HS-27A (cell line): Measurements from ENCODE around the gene NFE2L3.
"Not testable (repeated sequence)": the region's sequence is repeated elsewhere in the genome, so short reads cannot be mapped to it uniquely, and the experiment has no call there.

Experiments
- DNase-seq: peaks from one replicate; pipeline ENCODE4 v3.0.0-alpha.2; 2012; ENCODE audit warnings: low read depth, missing footprints

The NFE2L3 gene

GRCh38 chr7:26186364-26187311 lies 34.6 kb downstream of the NFE2L3 start:
- DNase-seq = no peak

- no peak for DNase-seq
Observed at GRCh38 chr7:26187380-26188205, 35.6 kb downstream of the NFE2L3 start.

- DNase-seq = no peak
Observed at GRCh38 chr7:26188206-26188956, 36.4 kb downstream of the NFE2L3 start.

GRCh38 chr7:26188957-26189541 lies 37.1 kb downstream of the NFE2L3 start:
- no peak for DNase-seq

- no peak for DNase-seq
Observed at GRCh38 chr7:26189697-26190096, 37.7 kb downstream of the NFE2L3 start.

GRCh38 chr7:26190417-26190869 lies 38.4 kb downstream of the NFE2L3 start:
- no peak for DNase-seq

GRCh38 chr7:26191233-26191973 lies 39.4 kb downstream of the NFE2L3 start:
- no peak for DNase-seq

- DNase-seq = no peak
Observed at GRCh38 chr7:26191974-26192479, 40.0 kb downstream of the NFE2L3 start.

GRCh38 chr7:26192485-26193087 lies 40.6 kb downstream of the NFE2L3 start:
- no peak for DNase-seq

GRCh38 chr7:26193432-26194207 lies 41.6 kb downstream of the NFE2L3 start:
- DNase-seq = no peak

- not testable (repeated sequence) for DNase-seq
Observed at GRCh38 chr7:26194764-26195163, 42.8 kb downstream of the NFE2L3 start.

- DNase-seq = no peak
Observed at GRCh38 chr7:26195182-26195581, 43.2 kb downstream of the NFE2L3 start.

GRCh38 chr7:26195867-26196657 lies 44.1 kb downstream of the NFE2L3 start:
- DNase-seq = no peak

GRCh38 chr7:26197153-26198115 lies 45.4 kb downstream of the NFE2L3 start:
- DNase-seq = no peak

GRCh38 chr7:26198133-26198780 lies 46.3 kb downstream of the NFE2L3 start:
- no peak for DNase-seq

GRCh38 chr7:26198781-26199169 lies 46.8 kb downstream of the NFE2L3 start:
- DNase-seq = no peak
